T1000 (cell line): Measurements from ENCODE around the gene HSPB2.
"Not testable (repeated sequence)": the region's sequence is repeated elsewhere in the genome, so short reads cannot be mapped to it uniquely, and the experiment has no call there.

Source experiments
- DNase-seq: peaks from one replicate; lab custom pipeline; 2025; ENCODE audit warnings: mixed read lengths; lab: John Stamatoyannopoulos, UW

The HSPB2 gene, protein sequence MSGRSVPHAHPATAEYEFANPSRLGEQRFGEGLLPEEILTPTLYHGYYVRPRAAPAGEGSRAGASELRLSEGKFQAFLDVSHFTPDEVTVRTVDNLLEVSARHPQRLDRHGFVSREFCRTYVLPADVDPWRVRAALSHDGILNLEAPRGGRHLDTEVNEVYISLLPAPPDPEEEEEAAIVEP

DNA sequence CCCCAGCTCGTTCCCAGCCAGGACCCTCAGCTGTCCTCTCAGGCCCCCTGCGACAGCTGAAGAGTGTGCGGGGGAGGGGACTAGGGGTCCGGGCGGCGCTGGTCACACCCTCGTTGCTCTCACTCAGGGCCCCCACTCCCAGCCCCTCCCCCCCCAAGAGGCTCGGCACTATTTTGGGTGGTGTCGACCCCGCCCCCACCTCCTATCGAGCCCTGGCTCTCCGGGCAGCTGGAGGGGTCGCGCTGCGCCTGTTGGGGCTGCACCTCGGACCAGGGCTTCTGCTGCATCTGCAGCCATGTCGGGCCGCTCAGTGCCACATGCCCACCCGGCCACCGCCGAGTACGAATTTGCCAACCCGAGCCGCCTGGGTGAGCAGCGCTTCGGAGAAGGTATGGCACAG is at the start of gene HSPB2:
HSPB2 (plus strand) TSS at position 200 of the 400 bp plus-strand sequence; CDS start at position 296, 96 bp downstream.
- DNase-seq: no peak

GRCh38 chr11:111870113-111870512 is 42.4 kb upstream of the HSPB2 start:
- DNase-seq: no peak

GRCh38 chr11:111870522-111870885 is 42.0 kb upstream of the HSPB2 start:
- DNase-seq: no peak

DNA sequence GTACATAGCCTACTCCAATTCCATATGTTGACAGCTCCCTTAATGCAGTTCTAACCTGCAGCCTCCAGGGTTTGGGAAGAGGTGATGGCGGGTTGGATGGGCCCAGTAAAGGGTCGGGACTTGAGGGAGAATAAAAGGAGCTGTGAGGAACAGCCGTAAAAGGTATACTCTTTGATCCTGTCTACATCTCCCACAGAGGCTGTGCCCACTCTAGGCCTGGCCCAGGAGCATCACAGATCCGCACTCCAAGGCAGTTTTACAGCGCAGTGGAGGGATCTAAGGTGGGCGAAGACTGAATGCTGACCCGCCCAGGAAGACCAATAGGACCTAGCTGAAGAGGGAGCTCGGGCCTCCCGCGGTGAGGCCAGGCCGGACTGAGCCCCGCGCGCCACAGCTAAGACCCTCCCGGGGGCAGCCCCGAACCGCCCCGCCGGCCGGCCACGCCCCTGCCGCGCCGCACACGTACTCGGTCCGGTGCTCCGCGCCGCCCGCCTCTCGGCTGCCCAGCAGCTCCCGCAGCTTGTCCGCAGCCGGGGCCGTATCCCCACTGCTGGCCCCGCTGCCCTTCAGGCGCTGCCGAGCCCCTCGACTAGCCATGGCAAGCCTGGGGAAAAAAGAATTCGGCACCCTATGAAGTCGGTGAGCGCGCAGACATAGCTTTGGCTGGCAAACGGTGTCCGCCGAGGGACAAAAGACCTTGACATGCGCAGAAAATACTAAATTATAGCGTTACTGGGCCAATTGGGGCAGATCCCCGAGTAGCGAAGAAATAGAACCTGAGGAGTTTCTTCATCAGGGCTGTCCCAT is 41.4 kb upstream of the HSPB2 start, which contains the start of gene ALG9:
ALG9 (minus strand) TSS at position 696 of the 807 bp plus-strand sequence; CDS start at position 597, 99 bp downstream.
- peak; percentile 67 for DNase-seq

- DNase-seq: no peak
These were observed 40.8 kb upstream of the HSPB2 start for GRCh38 chr11:111871693-111872161.

GRCh38 chr11:111878385-111878848 is 34.1 kb upstream of the HSPB2 start:
- DNase-seq: no peak

- DNase-seq: peak; percentile 89
These were observed 33.5 kb upstream of the HSPB2 start, which contains the start of the genes CFAP68 and FDXACB1 for GRCh38 chr11:111878849-111879636. Gene CFAP68 (plus strand): TSS chr11:111879541. CDS start chr11:111879561, 20 bp downstream. Gene FDXACB1 (minus strand): TSS chr11:111879165. CDS start chr11:111879132, 33 bp downstream.

- no peak for DNase-seq
These were observed 32.9 kb upstream of the HSPB2 start for GRCh38 chr11:111879637-111879960.

DNA sequence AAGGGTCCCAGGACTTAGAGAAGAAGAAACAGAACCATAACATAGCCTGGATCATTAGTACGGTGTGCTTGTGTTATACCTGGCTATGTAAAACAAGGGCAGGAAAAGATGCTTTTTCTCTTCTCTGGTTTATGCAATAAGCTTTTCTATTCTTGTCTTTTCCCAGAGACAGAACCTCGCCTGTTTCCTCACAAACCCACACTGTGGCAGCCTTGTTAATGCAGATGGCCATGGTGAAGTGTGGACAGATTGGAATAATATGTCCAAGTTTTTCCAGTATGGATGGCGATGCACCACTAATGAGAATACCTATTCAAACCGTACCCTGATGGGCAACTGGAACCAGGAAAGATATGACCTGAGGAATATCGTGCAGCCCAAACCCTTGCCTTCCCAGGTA is 30.3 kb upstream of the HSPB2 start:
- no peak for DNase-seq

- not testable (repeated sequence) for DNase-seq
These were observed 27.5 kb upstream of the HSPB2 start for GRCh38 chr11:111885053-111885452.

DNA sequence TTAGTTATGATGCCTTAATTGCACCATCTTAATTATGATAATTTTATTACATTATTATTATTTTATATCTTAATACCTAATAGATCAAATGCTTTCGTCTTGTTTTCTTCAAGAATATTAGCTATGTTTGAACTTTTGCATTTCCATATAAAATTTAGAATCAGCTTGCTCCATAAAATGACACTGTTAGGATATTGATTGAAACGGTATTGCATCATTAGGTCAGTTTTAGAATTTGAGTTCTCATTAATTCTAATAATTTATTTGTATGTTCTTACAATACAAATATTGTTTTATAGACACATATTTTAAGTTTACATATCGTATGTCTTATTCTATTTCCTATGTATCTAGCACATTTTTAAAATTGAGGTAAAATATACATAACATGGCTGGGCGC is 26.5 kb upstream of the HSPB2 start:
- DNase-seq: no peak

DNA sequence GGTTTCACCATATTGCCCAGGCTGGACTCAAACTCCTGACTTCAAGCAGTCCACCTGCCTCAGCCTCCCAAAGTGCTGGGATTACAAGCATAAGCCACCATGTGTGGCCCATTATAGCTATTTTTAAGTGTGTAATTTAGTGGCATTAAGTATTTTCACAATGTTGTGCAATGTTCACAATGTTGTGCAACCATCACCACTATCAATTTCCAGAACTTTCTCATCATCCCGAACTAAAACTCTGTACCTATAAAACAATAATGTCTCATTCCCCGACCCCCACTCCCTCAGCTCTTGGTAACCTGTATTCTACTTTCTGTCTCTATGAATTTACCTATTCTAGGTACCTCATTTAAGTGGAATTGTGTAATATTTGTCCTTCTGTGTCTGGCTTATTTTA is 25.7 kb upstream of the HSPB2 start:
- no peak for DNase-seq

DNA sequence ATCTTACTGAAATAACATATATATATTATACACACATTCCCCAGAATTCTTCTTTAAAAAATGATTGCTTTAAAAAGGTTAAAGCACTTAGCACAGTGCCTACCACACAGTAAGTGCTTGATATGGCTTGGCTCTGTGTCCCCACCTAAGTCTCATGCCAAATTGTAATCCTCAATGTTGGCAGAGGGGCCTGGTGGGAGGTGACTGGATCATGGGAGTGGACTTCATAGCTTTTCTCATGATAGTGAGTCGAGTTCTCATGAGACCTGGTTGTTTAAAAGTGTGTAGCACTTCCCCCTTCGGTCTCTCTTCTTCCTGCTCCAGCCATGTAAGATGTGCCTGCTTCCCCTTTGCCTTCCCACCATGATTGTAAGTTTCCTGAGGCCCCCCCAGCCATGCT is 7.1 kb upstream of the HSPB2 start:
- no peak for DNase-seq

DNA sequence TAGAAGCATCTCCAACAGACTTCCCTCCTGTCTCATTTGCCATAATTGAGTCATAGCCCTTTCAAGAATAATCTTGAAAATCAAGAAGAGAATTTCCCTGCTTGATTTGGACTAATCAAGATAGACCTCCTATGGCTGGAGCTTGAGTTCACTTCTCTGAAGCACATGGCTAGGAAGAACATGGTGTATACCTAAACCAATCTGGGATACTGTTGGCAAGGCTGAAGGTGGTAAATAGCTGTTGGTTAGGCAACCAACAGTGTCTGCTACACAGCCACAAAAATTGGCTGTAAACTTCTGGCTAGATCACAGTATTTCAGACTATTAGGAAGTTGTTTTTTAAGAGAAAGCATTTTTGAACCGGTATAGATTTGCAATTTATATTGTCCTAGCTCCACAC is 5.9 kb upstream of the HSPB2 start:
- DNase-seq: no peak

- DNase-seq: no peak
These were observed 3.8 kb upstream of the HSPB2 start for GRCh38 chr11:111908639-111909305.

- no peak for DNase-seq
These were observed 3.2 kb upstream of the HSPB2 start for GRCh38 chr11:111909378-111909777.

GRCh38 chr11:111910676-111911562 is 1.6 kb upstream of the HSPB2 start:
- no peak for DNase-seq

DNA sequence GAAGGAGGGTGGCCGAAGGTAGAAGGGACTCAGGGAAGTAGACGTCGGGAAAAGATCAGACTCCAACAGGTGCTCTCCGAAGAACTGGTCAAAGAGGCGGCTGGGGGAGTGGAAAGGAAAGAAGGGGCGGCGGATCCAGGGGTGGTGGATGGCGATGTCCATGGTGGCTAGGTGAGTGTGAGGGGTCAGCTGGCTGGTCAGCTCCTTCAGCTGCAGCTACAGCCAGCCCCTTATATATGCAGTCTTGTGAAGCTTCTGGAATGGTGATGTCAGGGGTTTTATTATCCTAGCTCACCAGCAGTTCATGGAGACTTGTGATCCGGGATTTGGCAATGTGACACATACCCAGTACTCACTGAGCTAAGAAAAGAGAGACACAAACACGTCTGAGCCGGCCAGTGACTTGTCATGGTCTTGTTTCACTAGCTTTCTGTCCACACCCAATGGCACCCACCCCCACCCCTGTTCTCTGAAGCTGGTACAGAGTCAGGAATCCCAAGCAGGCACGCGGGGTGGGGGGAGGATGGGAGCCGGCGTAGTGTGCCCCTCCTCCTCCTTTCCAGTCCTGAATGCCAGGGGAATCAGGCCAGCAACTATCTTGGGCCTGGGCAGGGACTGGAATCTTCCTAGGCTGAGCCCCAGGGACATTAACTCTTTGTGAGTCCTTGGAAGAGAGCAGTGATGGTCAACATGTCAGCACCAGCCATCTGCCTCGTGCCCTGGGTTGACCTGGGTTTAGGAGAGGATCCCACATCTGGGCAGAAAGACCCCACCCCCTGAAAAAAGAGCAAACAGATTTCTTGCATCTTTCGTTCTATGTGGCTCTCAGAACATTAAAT is 752 bp upstream of the HSPB2 start, which contains the start of gene CRYAB:
CRYAB (minus strand) TSS at position 208 of the 839 bp plus-strand sequence; CDS start at position 162, 46 bp downstream.
- peak; percentile 42 for DNase-seq

GRCh38 chr11:111913031-111913861 is 712 bp downstream of the HSPB2 start:
- DNase-seq: no peak
